ENCODE measurements around the gene CCBE1.

The CCBE1 gene

DNA sequence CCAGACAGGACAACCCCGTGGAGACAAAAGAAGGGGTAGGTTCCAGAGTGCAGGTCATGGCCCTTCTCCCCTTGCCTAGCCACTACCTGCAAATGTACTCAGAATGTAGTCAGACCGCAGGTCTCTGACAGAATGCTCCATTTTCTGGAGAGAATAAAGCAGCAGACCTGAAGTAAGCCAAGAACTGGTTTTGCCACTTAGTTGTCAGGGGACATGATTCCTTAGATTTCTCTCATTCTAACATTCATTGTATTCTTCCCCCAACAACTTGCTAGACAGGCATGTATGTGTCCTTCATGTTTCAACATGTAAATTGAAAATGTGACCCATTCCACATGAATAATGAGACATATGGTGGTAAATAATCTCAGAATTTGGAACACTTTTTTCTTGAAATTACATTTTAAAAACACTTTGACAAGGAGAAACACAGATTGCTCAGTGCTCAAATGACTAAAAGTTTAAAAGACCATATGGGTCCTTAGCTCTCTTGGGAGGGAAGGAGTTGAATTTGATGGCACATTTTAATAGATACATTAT, 142.4 kb downstream of the CCBE1 start:
- no peak for DNase-seq (ENCODE audit: low read depth)
- TF ChIP-seq CTCF (IDR thresholded peaks at IDR 0.05; ENCODE audit: control insufficient read depth, extremely low read depth, insufficient read depth): no peak
- no peak overlapping the region for H3K4me3 ChIP-seq (ENCODE audit: low read depth, low read length)

DNA sequence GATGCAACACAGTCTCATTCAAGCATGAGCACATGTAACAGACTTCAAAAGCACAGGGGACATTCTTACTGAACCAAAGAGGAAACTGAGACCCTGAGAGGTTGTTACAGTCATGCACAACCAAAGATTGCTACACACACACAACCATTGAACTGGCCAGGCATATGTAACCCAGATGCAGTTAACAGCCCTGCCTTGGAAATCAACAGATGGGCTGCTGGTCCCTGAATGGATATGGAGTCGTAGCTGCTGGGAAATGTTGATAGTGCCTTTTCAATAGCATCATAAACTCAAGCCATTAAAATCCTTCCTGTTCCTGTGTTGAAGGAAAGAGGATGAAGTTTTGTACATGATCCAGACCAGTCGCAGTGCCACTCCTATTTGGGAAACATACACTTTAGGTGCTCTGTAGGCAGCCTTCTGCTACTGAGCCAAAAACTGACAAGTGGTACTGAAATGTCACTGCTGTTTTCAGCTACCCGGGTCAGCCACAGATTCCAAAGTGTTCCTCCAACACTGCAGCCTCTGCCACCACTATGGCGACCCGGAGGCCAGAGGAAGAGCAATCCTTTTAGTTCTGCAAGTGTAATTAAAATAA, 143.9 kb downstream of the CCBE1 start:
- no peak overlapping the region for H3K4me3 ChIP-seq (ENCODE audit: low read depth, low read length)
- DNase-seq (ENCODE audit: low read depth): no peak
- TF ChIP-seq CTCF (IDR thresholded peaks at IDR 0.05; ENCODE audit: control insufficient read depth, extremely low read depth, insufficient read depth): no peak

GRCh38 chr18:59551902-59552635, 145.2 kb downstream of the CCBE1 start:
- H3K4me3 ChIP-seq (ENCODE audit: low read depth, low read length): no peak overlapping the region
- TF ChIP-seq CTCF (IDR thresholded peaks at IDR 0.05; ENCODE audit: control insufficient read depth, extremely low read depth, insufficient read depth): no peak
- no peak for DNase-seq (ENCODE audit: low read depth)

DNA sequence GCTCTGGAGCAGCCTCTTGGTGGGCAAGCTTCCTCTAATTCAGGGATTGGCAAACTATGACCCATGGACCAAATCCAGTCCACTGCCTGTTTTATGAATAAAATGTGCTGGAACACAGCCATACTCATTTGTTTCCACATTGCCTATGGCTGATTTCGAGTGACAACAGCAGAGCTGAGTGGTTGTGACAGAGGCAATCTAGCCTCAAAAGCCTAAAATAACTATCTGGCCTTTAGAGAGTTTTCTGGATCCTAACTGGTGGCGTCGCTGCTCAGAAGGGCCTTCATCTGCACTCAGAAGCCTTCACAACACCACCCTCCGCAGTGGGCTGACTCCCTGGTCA, 147.1 kb downstream of the CCBE1 start:
- no peak for TF ChIP-seq CTCF (IDR thresholded peaks at IDR 0.05; ENCODE audit: control insufficient read depth, extremely low read depth, insufficient read depth)
- no peak overlapping the region for H3K4me3 ChIP-seq (ENCODE audit: low read depth, low read length)
- DNase-seq (ENCODE audit: low read depth): no peak

DNA sequence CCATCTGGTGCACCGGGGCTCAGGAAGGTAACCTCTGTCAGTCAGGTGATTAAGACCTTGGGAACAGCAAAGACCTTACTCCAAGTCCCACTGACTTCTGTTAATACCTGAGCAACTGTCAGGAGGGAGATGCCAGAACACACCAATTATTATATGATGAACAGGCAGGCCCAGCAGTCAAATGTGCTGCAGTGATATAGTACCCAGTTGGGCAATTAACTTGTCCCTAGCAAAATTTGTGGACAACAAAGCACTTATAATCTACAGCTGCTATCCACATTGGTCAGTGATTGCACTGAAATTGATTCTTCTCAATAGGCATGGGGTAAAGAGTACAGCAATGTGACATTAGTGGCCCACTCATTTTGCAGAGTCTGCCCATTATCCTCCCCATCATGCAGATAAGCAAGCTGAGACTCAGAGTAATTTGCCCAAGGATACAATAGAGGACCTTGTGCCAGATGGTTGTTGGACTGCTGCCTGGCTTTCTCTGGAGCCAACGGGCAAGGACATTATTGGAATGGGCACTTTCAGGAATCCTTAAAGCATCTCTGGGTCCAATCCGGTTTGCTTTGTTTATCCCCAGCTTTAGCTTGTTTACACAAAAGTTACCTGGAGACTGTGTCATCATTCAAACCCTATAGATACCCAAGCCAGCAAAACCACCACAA, 147.6 kb downstream of the CCBE1 start:
- H3K4me3 ChIP-seq (ENCODE audit: low read depth, low read length): no peak overlapping the region
- TF ChIP-seq CTCF (IDR thresholded peaks at IDR 0.05; ENCODE audit: control insufficient read depth, extremely low read depth, insufficient read depth): no peak
- peak; percentile 96 for DNase-seq (ENCODE audit: low read depth)

GRCh38 chr18:59547581-59548182, 149.5 kb downstream of the CCBE1 start:
- DNase-seq (ENCODE audit: low read depth): no peak
- no peak for TF ChIP-seq CTCF (IDR thresholded peaks at IDR 0.05; ENCODE audit: control insufficient read depth, extremely low read depth, insufficient read depth)
- H3K4me3 ChIP-seq (ENCODE audit: low read depth, low read length): no peak overlapping the region
